Measurements from ENCODE around the gene WDFY2. TPM values are rescaled to one million over a fixed set of nuclear protein-coding genes. Genes with fewer than 3 reads are reported as not detected.

The WDFY2 gene
- total and polyA plus RNA-seq, 2 experiments from 2014 or later = 11.4 to 24.0 TPM

DNA sequence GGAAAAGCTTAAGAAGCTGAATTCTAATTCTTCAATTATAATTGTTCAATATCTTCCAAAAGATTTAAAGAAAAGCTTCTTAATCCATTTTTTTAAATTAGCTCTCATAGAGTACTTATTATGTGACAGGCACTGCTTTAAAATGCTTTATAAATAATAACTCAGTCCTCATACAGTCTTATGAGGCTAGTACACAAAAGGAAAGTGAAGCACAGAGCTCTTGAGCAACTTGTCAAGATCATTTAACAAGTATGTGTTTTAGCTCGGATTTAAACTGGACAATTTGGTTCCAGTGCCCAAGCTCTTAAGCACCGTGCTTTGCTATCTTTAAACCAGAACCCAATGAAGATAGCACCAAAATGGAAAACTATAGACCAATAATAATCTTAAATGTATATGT is 113.6 kb downstream of the WDFY2 start:
- no peaks in the 10 kb centered on the region for H3K27me3 Mint-ChIP-seq (ENCODE audit: insufficient read depth, low read depth, poor library complexity)

More for the DNA sequence above, 113.6 kb downstream of the WDFY2 start:
- Mint-ChIP-seq H3K4me1 (no peaks in the 10 kb centered on the region), H3K9me3 (peaks cover 22% of the 10 kb centered on the region), H3K36me3 (ENCODE audit: low read depth) (peaks cover 31% of the 10 kb centered on the region), H3K4me3 (no peak overlapping the region), H3K27ac (no peak overlapping the region)
- Histone ChIP-seq H3K36me3 (ENCODE audit: insufficient read depth) (no peaks in the 10 kb centered on the region; the same call in 1 of the 2 replicates), H3K9me2 (ENCODE audit: insufficient read depth) (no peaks in the 10 kb centered on the region; the same call in 1 of the 2 replicates), H2AFZ (no peak overlapping the region), H4K20me1 (replicated peaks; ENCODE audit: insufficient read depth) (no peaks in the 10 kb centered on the region), H3F3A (replicated peaks; ENCODE audit: low read depth) (no peaks in the 10 kb centered on the region), H3K27me3 (ENCODE audit: insufficient read depth) (no peaks in the 10 kb centered on the region), H3K4me1 (ENCODE audit: insufficient read depth) (no peaks in the 10 kb centered on the region), H3K4me3 (no peak overlapping the region), H3K4me2 (no peak overlapping the region), H3K79me2 (replicated peaks; ENCODE audit: insufficient read depth) (peaks cover 62% of the 10 kb centered on the region), H3K27ac (ENCODE audit: low read depth) (no peak overlapping the region)
- TF ChIP-seq ZNF462 (CRISPR knock-in tag; IDR thresholded peaks at IDR 0.05) (no peak), ZNF114 (CRISPR knock-in tag; IDR thresholded peaks at IDR 0.05) (no peak), NANOG (IDR thresholded peaks at IDR 0.05; ENCODE audit: borderline replicate concordance) (no peak), REST (IDR thresholded peaks at IDR 0.05; ENCODE audit: unreplicated experiment) (no peak), CREB1 (CRISPR knock-in tag; IDR thresholded peaks at IDR 0.05; ENCODE audit: low read depth) (no peak), JUNB (IDR thresholded peaks at IDR 0.05; ENCODE audit: unreplicated experiment) (no peak), ETS1 (IDR thresholded peaks at IDR 0.05) (no peak), EZH2 (IDR thresholded peaks at IDR 0.05; ENCODE audit: low read depth, unreplicated experiment) (no peak)
- DNase-seq (ENCODE audit: low spot score) (no peak), ATAC-seq (no peak)
